ENCODE measurements around the gene CAMK2N2.

Gene CAMK2N2

GRCh38 chr3:184261270-184261853 is at the start of gene CAMK2N2:
Gene CAMK2N2, minus strand, starts transcription at chr3:184261553. Its CDS starts 268 bp downstream, at chr3:184261285.
- H3K9me3 ChIP-seq (ENCODE audit: control insufficient read depth in 1 of 2, low read length in 2 of 2) = no peaks in the 10 kb centered on the region
- H3K36me3 ChIP-seq (ENCODE audit: control insufficient read depth in 1 of 2, insufficient read depth in 2 of 2, low read length in 2 of 2) = peaks cover 0 to 8% of the 10 kb centered on the region in 2 donors
- H3K4me1 ChIP-seq (ENCODE audit: control insufficient read depth in 1 of 2, insufficient read depth in 2 of 2, low read length in 2 of 2) = peaks cover 8 to 31% of the 10 kb centered on the region in 2 donors
- no peak within 1 kb of the TSS for H3K27ac ChIP-seq (ENCODE audit: low read length)
- peaks cover 30% of the 10 kb centered on the region for H3K27me3 ChIP-seq (ENCODE audit: low read depth, low read length)
- peak within 1 kb of the TSS; percentile 7 to 59 for H3K4me3 ChIP-seq (ENCODE audit: low read depth in 1 of 2, low read length in 2 of 2)

GRCh38 chr3:184308744-184309143 is 47.4 kb upstream of the CAMK2N2 start:
- no peaks in the 10 kb centered on the region for H3K27me3 ChIP-seq (ENCODE audit: low read depth, low read length)
- no peaks in the 10 kb centered on the region for H3K4me1 ChIP-seq (ENCODE audit: control insufficient read depth in 1 of 2, insufficient read depth in 2 of 2, low read length in 2 of 2)
- no peak overlapping the region for H3K4me3 ChIP-seq (ENCODE audit: low read depth in 1 of 2, low read length in 2 of 2)
- H3K27ac ChIP-seq (ENCODE audit: low read length) = no peak overlapping the region
- H3K9me3 ChIP-seq (ENCODE audit: control insufficient read depth in 1 of 2, low read length in 2 of 2) = no peaks in the 10 kb centered on the region
- H3K36me3 ChIP-seq (ENCODE audit: control insufficient read depth in 1 of 2, insufficient read depth in 2 of 2, low read length in 2 of 2) = peaks cover 39 to 49% of the 10 kb centered on the region in 2 donors

- Histone ChIP-seq H3K36me3 (ENCODE audit: control insufficient read depth in 1 of 2, insufficient read depth in 2 of 2, low read length in 2 of 2) (peaks cover 48 to 57% of the 10 kb centered on the region in 2 donors), H3K27ac (ENCODE audit: low read length) (no peak overlapping the region), H3K27me3 (ENCODE audit: low read depth, low read length) (no peaks in the 10 kb centered on the region), H3K4me3 (ENCODE audit: low read depth in 1 of 2, low read length in 2 of 2) (no peak overlapping the region), H3K9me3 (ENCODE audit: control insufficient read depth in 1 of 2, low read length in 2 of 2) (no peaks in the 10 kb centered on the region), H3K4me1 (ENCODE audit: control insufficient read depth in 1 of 2, insufficient read depth in 2 of 2, low read length in 2 of 2) (no peaks in the 10 kb centered on the region)
Measured at GRCh38 chr3:184307915-184308314, 46.6 kb upstream of the CAMK2N2 start.

GRCh38 chr3:184306341-184306972 is 45.1 kb upstream of the CAMK2N2 start:
- Histone ChIP-seq H3K9me3 (ENCODE audit: control insufficient read depth in 1 of 2, low read length in 2 of 2) (no peaks in the 10 kb centered on the region), H3K27me3 (ENCODE audit: low read depth, low read length) (no peaks in the 10 kb centered on the region), H3K36me3 (ENCODE audit: control insufficient read depth in 1 of 2, insufficient read depth in 2 of 2, low read length in 2 of 2) (peaks cover 62 to 72% of the 10 kb centered on the region in 2 donors), H3K27ac (ENCODE audit: low read length) (no peak overlapping the region), H3K4me3 (ENCODE audit: low read depth in 1 of 2, low read length in 2 of 2) (no peak overlapping the region), H3K4me1 (ENCODE audit: control insufficient read depth in 1 of 2, insufficient read depth in 2 of 2, low read length in 2 of 2) (no peaks in the 10 kb centered on the region)

- Histone ChIP-seq H3K9me3 (ENCODE audit: control insufficient read depth in 1 of 2, low read length in 2 of 2) (no peaks in the 10 kb centered on the region), H3K4me1 (ENCODE audit: control insufficient read depth in 1 of 2, insufficient read depth in 2 of 2, low read length in 2 of 2) (peaks cover 0 to 3% of the 10 kb centered on the region in 2 donors), H3K4me3 (ENCODE audit: low read depth in 1 of 2, low read length in 2 of 2) (no peak overlapping the region), H3K36me3 (ENCODE audit: control insufficient read depth in 1 of 2, insufficient read depth in 2 of 2, low read length in 2 of 2) (peaks cover 68 to 80% of the 10 kb centered on the region in 2 donors), H3K27me3 (ENCODE audit: low read depth, low read length) (no peaks in the 10 kb centered on the region), H3K27ac (ENCODE audit: low read length) (no peak overlapping the region)
Measured at GRCh38 chr3:184305577-184305976, 44.2 kb upstream of the CAMK2N2 start.

GRCh38 chr3:184300378-184300720 is 39.0 kb upstream of the CAMK2N2 start:
- Histone ChIP-seq H3K36me3 (ENCODE audit: control insufficient read depth in 1 of 2, insufficient read depth in 2 of 2, low read length in 2 of 2) (peaks cover 45 to 59% of the 10 kb centered on the region in 2 donors), H3K4me3 (ENCODE audit: low read depth in 1 of 2, low read length in 2 of 2) (peak overlapping the region; percentile 79 to 97), H3K27ac (ENCODE audit: low read length) (no peak overlapping the region), H3K4me1 (ENCODE audit: control insufficient read depth in 1 of 2, insufficient read depth in 2 of 2, low read length in 2 of 2) (peaks cover 0 to 14% of the 10 kb centered on the region in 2 donors), H3K27me3 (ENCODE audit: low read depth, low read length) (no peaks in the 10 kb centered on the region), H3K9me3 (ENCODE audit: control insufficient read depth in 1 of 2, low read length in 2 of 2) (no peaks in the 10 kb centered on the region)

- H3K9me3 ChIP-seq (ENCODE audit: control insufficient read depth in 1 of 2, low read length in 2 of 2) = no peaks in the 10 kb centered on the region
- peak overlapping the region; percentile 70 for H3K27ac ChIP-seq (ENCODE audit: low read length)
- peak overlapping the region; percentile 79 to 97 for H3K4me3 ChIP-seq (ENCODE audit: low read depth in 1 of 2, low read length in 2 of 2)
- H3K4me1 ChIP-seq (ENCODE audit: control insufficient read depth in 1 of 2, insufficient read depth in 2 of 2, low read length in 2 of 2) = peaks cover 0 to 14% of the 10 kb centered on the region in 2 donors
- H3K36me3 ChIP-seq (ENCODE audit: control insufficient read depth in 1 of 2, insufficient read depth in 2 of 2, low read length in 2 of 2) = peaks cover 42 to 53% of the 10 kb centered on the region in 2 donors
- H3K27me3 ChIP-seq (ENCODE audit: low read depth, low read length) = no peaks in the 10 kb centered on the region
Measured at GRCh38 chr3:184299488-184300377, 38.4 kb upstream of the CAMK2N2 start.

GRCh38 chr3:184298759-184299487 is 37.6 kb upstream of the CAMK2N2 start, which contains the start of gene PSMD2:
Gene PSMD2, plus strand, starts transcription at chr3:184299241. Its CDS starts 26 bp downstream, at chr3:184299267.
- H3K36me3 ChIP-seq (ENCODE audit: control insufficient read depth in 1 of 2, insufficient read depth in 2 of 2, low read length in 2 of 2) = peaks cover 36 to 45% of the 10 kb centered on the region in 2 donors

GRCh38 chr3:184296616-184297015 is 35.3 kb upstream of the CAMK2N2 start:
- H3K27ac ChIP-seq (ENCODE audit: low read length) = no peak overlapping the region
- H3K4me3 ChIP-seq (ENCODE audit: low read depth in 1 of 2, low read length in 2 of 2) = no peak overlapping the region
- no peaks in the 10 kb centered on the region for H3K27me3 ChIP-seq (ENCODE audit: low read depth, low read length)
- peaks cover 13 to 22% of the 10 kb centered on the region in 2 donors for H3K36me3 ChIP-seq (ENCODE audit: control insufficient read depth in 1 of 2, insufficient read depth in 2 of 2, low read length in 2 of 2)
- no peaks in the 10 kb centered on the region for H3K9me3 ChIP-seq (ENCODE audit: control insufficient read depth in 1 of 2, low read length in 2 of 2)
- H3K4me1 ChIP-seq (ENCODE audit: control insufficient read depth in 1 of 2, insufficient read depth in 2 of 2, low read length in 2 of 2) = peaks cover 0 to 14% of the 10 kb centered on the region in 2 donors

More at GRCh38 chr3:184298759-184299487, 37.6 kb upstream of the CAMK2N2 start, which contains the start of gene PSMD2:
- Histone ChIP-seq H3K9me3 (ENCODE audit: control insufficient read depth in 1 of 2, low read length in 2 of 2) (no peaks in the 10 kb centered on the region), H3K4me1 (ENCODE audit: control insufficient read depth in 1 of 2, insufficient read depth in 2 of 2, low read length in 2 of 2) (peaks cover 0 to 14% of the 10 kb centered on the region in 2 donors), H3K27ac (ENCODE audit: low read length) (peak within 1 kb of the TSS; percentile 85), H3K27me3 (ENCODE audit: low read depth, low read length) (no peaks in the 10 kb centered on the region), H3K4me3 (ENCODE audit: low read depth in 1 of 2, low read length in 2 of 2) (peak within 1 kb of the TSS; percentile 79 to 97)

- Histone ChIP-seq H3K27me3 (ENCODE audit: low read depth, low read length) (no peaks in the 10 kb centered on the region), H3K9me3 (ENCODE audit: control insufficient read depth in 1 of 2, low read length in 2 of 2) (no peaks in the 10 kb centered on the region), H3K27ac (ENCODE audit: low read length) (no peak overlapping the region), H3K36me3 (ENCODE audit: control insufficient read depth in 1 of 2, insufficient read depth in 2 of 2, low read length in 2 of 2) (peaks cover 8 to 14% of the 10 kb centered on the region in 2 donors), H3K4me3 (ENCODE audit: low read depth in 1 of 2, low read length in 2 of 2) (no peak overlapping the region), H3K4me1 (ENCODE audit: control insufficient read depth in 1 of 2, insufficient read depth in 2 of 2, low read length in 2 of 2) (peaks cover 0 to 13% of the 10 kb centered on the region in 2 donors)
Measured at GRCh38 chr3:184295771-184296170, 34.4 kb upstream of the CAMK2N2 start.
